Stimulated activated CD4-positive, alpha-beta T cell treated with anti-CD3 and anti-CD28 coated beads, TNF-alpha, amount 100 ng/mL, for 48 hours (primary cell): ENCODE results near the gene OR2H1.

Source experiments
- DNase-seq, 3 donors: peaks; one replicate each; pipeline ENCODE4 v3.0.0-alpha.2; 2020; ENCODE audit warnings: low read depth in 3 of 3

The OR2H1 gene

DNA sequence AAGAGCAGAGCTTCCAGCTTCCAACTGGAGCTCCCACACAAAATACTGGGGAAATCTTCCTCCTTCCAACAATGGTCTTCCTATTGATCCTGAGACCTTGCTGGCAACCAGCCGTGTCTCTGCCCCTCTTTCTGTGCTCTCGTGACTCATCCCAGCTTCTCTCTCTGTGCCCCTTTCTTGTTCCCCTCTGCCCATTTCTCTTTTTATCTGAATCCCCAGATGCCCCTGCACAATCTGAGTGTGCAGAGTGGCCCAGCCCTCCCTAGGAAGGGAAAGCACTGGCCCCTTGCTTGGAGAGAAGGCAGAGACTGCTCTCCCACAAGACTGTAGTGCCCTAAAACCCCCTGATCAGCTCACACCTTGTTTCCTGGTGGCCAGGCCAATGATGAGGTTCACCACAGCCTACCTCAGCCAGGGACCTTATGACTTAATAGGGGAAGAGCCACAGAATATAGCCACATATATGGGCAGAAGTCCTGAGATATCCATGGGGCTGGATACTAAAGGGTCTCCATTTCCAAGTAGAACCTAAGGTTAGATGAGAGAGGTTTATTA is 53.9 kb downstream of the OR2H1 start:
- no peak for DNase-seq
